Loucy (cell line): Measurements from ENCODE around the gene LARP1B.
"Not testable (repeated sequence)": the region's sequence is repeated elsewhere in the genome, so short reads cannot be mapped to it uniquely, and the experiment has no call there.

Experiments
- H2AFZ ChIP-seq: fragments of 200-600 bp; sonication (generic); 2 replicates; pipeline ENCODE4 v1.6.0; 2016; ENCODE audit warnings: antibody characterized with exemption, mild to moderate bottlenecking, low read length, moderate library complexity
- H3F3A ChIP-seq: fragments of 200-600 bp; 2 replicates; pipeline ENCODE4 v1.6.0; 2016; ENCODE audit warnings: antibody characterized with exemption, low read depth, mild to moderate bottlenecking
- H3K27me3 ChIP-seq: fragments of 200-600 bp; sonication (generic); 2 replicates; pipeline ENCODE4 v1.6.1; 2014; ENCODE audit warnings: low read length, mild to moderate bottlenecking; ENCODE audit not compliant: insufficient read depth, poor library complexity, severe bottlenecking
- H3K36me3 ChIP-seq: fragments of 200-600 bp; sonication (generic); 2 replicates; pipeline ENCODE4 v1.6.1; 2016; ENCODE audit warnings: low read length; ENCODE audit not compliant: insufficient read depth
- H3K4me1 ChIP-seq: fragments of 200-600 bp; sonication (generic); 2 replicates; pipeline ENCODE4 v1.5.1; 2014; ENCODE audit warnings: low read length, mild to moderate bottlenecking; ENCODE audit not compliant: insufficient read depth, poor library complexity, severe bottlenecking
- H3K4me2 ChIP-seq: fragments of 200-600 bp; sonication (generic); 2 replicates; pipeline ENCODE4 v1.6.0; 2014; ENCODE audit warnings: antibody characterized with exemption, low read length, low read depth, mild to moderate bottlenecking; ENCODE audit not compliant: poor library complexity, severe bottlenecking
- H3K4me3 ChIP-seq: fragments of 200-600 bp; sonication (generic); 2 replicates; pipeline ENCODE4 v1.5.1; 2014; ENCODE audit warnings: low read length, mild to moderate bottlenecking, mixed read lengths; ENCODE audit not compliant: poor library complexity, severe bottlenecking
- H3K79me2 ChIP-seq: fragments of 200-600 bp; sonication (generic); 2 replicates; pipeline ENCODE4 v1.6.1; 2014; ENCODE audit warnings: low read length; ENCODE audit not compliant: insufficient read depth
- H3K9ac ChIP-seq: fragments of 200-600 bp; sonication (generic); 2 replicates; pipeline ENCODE4 v1.6.0; 2014; ENCODE audit warnings: mild to moderate bottlenecking, low read depth, low read length, moderate library complexity; ENCODE audit not compliant: poor library complexity, severe bottlenecking
- H3K9me2 ChIP-seq: fragments of 200-600 bp; sonication (generic); replicated peaks from 2 replicates; pipeline ENCODE4 v1.6.1; 2016; ENCODE audit warnings: low read depth, low read length, mixed read lengths
- H3K9me3 ChIP-seq: fragments of 200-600 bp; sonication (generic); 2 replicates; pipeline ENCODE4 v1.6.1; 2014; ENCODE audit warnings: mild to moderate bottlenecking, antibody characterized with exemption, low read length, low read depth; ENCODE audit not compliant: insufficient read depth
- H4K20me1 ChIP-seq: fragments of 200-600 bp; sonication (generic); 2 replicates; pipeline ENCODE4 v1.6.0; 2014; ENCODE audit warnings: antibody characterized with exemption, low read length, mild to moderate bottlenecking; ENCODE audit not compliant: insufficient read depth, poor library complexity, severe bottlenecking
- EZH2phosphoT487 ChIP-seq: fragments of 200-600 bp; IDR thresholded peaks from 2 replicates; pipeline ENCODE4 v1.6.1; 2018; ENCODE audit warnings: antibody characterized with exemption, mild to moderate bottlenecking, moderate library complexity, borderline replicate concordance
- TF ChIP-seq, protein P1 (sequence below): fragments of 200-600 bp; sonication (generic); conservative IDR thresholded peaks from 2 replicates; pipeline ENCODE4 v1.5.1; 2014; ENCODE audit warnings: mild to moderate bottlenecking, antibody characterized with exemption, low read length

LARP1B gene

DNA sequence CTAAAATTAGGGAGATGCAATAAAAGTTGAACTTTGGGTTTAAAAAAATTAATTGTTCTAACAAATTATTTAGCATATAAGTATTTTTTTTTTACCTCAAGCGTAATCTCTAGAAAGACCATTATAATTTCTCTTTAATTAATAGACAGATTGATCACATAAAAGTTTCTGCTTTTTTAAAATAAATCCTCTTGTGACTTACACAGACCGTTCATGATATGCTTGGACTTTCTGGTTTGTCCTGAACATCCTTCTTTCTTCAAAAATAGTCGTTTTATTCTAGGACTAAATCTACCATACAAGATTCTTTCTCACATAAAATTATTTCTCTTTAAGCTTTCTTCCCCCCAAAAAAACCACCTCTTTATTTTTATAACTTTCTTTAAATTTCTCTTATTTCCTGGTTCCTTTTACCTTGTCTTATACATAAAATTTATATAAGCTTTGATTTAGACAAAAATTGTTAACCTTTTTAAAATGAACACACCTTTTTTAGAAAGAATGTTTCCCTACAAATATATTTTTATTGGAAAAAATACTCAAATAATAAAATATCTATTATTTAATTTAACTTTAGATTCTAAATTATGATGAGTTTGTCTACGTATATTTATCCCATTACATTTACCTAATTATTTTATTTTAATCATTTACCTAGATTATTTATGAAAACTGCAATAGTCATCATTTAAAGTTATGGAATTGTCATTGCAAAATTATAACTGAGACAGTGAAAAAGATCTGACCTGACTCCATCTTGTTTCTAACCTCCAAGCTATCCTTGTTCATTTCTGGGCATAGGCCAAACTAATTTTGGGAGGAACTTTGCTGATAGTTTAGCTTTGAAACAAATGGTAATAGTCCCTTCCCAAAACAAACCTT lies 188.9 kb downstream of the LARP1B start:
- Histone ChIP-seq H3K27me3 (no peaks in the 10 kb centered on the region), H3K4me3 (no peak overlapping the region)

DNA sequence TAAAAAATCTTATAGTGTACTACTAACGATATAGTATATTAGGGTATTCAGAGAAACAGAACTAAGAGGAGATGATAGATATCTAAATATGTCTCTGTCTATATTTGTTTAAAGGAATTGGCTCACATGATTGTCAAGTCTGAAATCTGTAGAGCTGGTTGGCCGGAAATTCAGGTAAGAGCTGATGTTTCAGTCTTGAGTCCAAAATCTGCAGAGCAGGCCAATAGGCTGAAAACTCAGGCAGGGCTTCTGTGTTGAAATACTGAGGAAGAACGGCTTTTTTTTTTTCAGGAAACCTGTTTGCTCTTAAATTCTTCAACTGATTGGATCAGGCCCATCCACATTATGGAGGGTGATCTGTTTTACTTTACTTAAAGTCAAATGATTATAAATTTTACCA lies 194.8 kb downstream of the LARP1B start:
- Histone ChIP-seq H3K36me3 (no peaks in the 10 kb centered on the region), H3K9me3 (no peaks in the 10 kb centered on the region), H3F3A (no peaks in the 10 kb centered on the region), H3K4me3 (no peak overlapping the region), H3K79me2 (no peaks in the 10 kb centered on the region), H3K9me2 (no peaks in the 10 kb centered on the region), H3K27me3 (no peaks in the 10 kb centered on the region), H3K4me1 (no peaks in the 10 kb centered on the region), H3K4me2 (no peak overlapping the region), H2AFZ (no peak overlapping the region), H3K9ac (no peak overlapping the region), H4K20me1 (no peaks in the 10 kb centered on the region)
- TF ChIP-seq, protein P1, sequence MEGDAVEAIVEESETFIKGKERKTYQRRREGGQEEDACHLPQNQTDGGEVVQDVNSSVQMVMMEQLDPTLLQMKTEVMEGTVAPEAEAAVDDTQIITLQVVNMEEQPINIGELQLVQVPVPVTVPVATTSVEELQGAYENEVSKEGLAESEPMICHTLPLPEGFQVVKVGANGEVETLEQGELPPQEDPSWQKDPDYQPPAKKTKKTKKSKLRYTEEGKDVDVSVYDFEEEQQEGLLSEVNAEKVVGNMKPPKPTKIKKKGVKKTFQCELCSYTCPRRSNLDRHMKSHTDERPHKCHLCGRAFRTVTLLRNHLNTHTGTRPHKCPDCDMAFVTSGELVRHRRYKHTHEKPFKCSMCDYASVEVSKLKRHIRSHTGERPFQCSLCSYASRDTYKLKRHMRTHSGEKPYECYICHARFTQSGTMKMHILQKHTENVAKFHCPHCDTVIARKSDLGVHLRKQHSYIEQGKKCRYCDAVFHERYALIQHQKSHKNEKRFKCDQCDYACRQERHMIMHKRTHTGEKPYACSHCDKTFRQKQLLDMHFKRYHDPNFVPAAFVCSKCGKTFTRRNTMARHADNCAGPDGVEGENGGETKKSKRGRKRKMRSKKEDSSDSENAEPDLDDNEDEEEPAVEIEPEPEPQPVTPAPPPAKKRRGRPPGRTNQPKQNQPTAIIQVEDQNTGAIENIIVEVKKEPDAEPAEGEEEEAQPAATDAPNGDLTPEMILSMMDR: no peak
- TF ChIP-seq EZH2phosphoT487: no peak

More for the DNA sequence above, 188.9 kb downstream of the LARP1B start:
- Histone ChIP-seq H3K36me3 (no peaks in the 10 kb centered on the region), H3K9me3 (0 out of 2 replicates have a peak, but pooled peaks cover 6% of the 10 kb centered on the region), H3K9ac (no peak overlapping the region), H2AFZ (no peak overlapping the region), H4K20me1 (no peaks in the 10 kb centered on the region), H3K79me2 (no peaks in the 10 kb centered on the region), H3F3A (no peaks in the 10 kb centered on the region), H3K4me1 (no peaks in the 10 kb centered on the region), H3K4me2 (no peak overlapping the region), H3K9me2 (no peaks in the 10 kb centered on the region)
- TF ChIP-seq, protein P1: no peak
- no peak for TF ChIP-seq EZH2phosphoT487

DNA sequence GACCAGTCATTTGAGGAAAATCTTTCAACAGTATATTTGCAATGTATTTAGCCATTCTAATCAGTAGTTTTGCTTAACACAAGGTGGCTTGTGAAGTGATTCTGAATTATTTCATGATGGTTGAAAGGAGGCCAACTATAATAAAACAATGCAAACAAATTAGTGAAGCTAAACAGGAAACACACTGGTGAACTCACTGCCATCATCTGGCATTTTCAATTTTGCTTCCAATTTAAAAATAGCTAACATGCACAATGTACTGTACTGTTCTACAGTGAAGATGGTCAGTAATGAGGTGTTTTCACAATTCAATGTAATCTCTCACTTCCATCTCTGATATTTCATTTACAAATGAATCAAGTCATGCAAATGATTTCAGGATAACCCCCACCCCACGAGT lies 195.4 kb downstream of the LARP1B start:
- H3K9me2 ChIP-seq: no peaks in the 10 kb centered on the region
- H3K4me2 ChIP-seq: no peak overlapping the region
- H3K4me1 ChIP-seq: no peaks in the 10 kb centered on the region
- H3K9ac ChIP-seq: no peak overlapping the region
- H4K20me1 ChIP-seq: no peaks in the 10 kb centered on the region
- H2AFZ ChIP-seq: no peak overlapping the region
- H3K27me3 ChIP-seq: no peaks in the 10 kb centered on the region
- no peaks in the 10 kb centered on the region for H3K9me3 ChIP-seq
- TF ChIP-seq, protein P1: no peak
- TF ChIP-seq EZH2phosphoT487: no peak
- H3K79me2 ChIP-seq: no peaks in the 10 kb centered on the region
- no peak overlapping the region for H3K4me3 ChIP-seq
- H3F3A ChIP-seq: no peaks in the 10 kb centered on the region
- H3K36me3 ChIP-seq: no peaks in the 10 kb centered on the region

DNA sequence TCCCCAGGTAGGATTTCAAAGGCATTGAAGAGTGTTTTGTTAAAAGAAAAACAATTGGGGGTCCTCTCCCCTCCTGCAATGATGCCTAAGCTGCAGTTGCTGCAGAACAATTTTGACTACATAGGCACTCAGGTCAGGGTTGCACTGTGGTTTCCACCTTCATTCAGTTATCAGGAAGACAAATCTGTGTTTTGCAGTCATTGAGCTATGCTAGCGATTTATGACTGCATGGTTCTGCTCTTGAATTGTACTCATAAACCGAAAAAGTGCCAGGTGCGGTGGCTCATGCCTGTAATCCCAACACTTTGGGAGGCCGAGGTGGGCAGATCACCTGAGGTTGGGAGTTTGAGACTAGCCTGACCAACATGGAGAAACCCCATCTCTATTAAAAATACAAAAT lies 197.1 kb downstream of the LARP1B start:
- not testable (repeated sequence) for H2AFZ ChIP-seq, H3K79me2 ChIP-seq, H3K9me2 ChIP-seq, H3K9ac ChIP-seq, H3F3A ChIP-seq, H3K27me3 ChIP-seq, H3K4me3 ChIP-seq, H3K9me3 ChIP-seq, H3K4me2 ChIP-seq, H3K4me1 ChIP-seq, H3K36me3 ChIP-seq, H4K20me1 ChIP-seq

DNA sequence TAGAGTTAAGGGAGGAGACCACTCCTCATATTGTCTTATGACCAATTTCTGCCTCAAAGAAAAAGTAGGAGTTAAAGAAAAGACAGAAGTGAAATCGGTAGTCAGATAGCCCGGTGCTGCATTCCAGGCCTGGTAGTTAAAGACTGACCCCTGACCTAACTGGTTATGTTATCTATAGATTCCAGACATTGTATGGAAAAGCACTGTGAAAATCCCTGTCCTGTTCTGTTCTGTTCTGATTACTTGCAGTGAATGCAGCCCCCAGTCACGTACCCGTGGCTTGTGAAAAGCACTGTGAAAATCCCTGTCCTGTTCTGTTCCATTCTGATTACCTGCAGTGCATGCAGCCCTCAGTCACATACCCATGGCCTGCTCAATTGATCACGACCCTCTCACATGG lies 198.8 kb downstream of the LARP1B start:
- H3K9me2 ChIP-seq, H3K79me2 ChIP-seq, H3K9me3 ChIP-seq, H3K4me3 ChIP-seq, H2AFZ ChIP-seq, H3K4me2 ChIP-seq, H3K36me3 ChIP-seq, H3K4me1 ChIP-seq, H3K9ac ChIP-seq, H3F3A ChIP-seq, H4K20me1 ChIP-seq, H3K27me3 ChIP-seq: not testable (repeated sequence)
